ENCODE results near the gene SRSF11. TPM values are rescaled to one million over a fixed set of nuclear protein-coding genes. Genes with fewer than 3 reads are reported as not detected.
"Not testable (repeated sequence)": the region's sequence is repeated elsewhere in the genome, so short reads cannot be mapped to it uniquely, and the experiment has no call there.

Gene SRSF11
- total RNA-seq (ENCODE audit: low replicate concordance): 251 and 281 TPM in 2 replicates

- Histone ChIP-seq H3K27me3 (no peaks in the 10 kb centered on the region), H3F3A (ENCODE audit: low read depth) (peaks cover 36% of the 10 kb centered on the region), H2AFZ (replicated peaks) (peak within 1 kb of the TSS; percentile 40), H3K9ac (peak within 1 kb of the TSS; percentile 93), H3K79me2 (ENCODE audit: low read depth) (peaks cover 97% of the 10 kb centered on the region), H4K20me1 (ENCODE audit: low read depth) (peaks cover 48% of the 10 kb centered on the region), H3K9me3 (ENCODE audit: low read depth) (no peaks in the 10 kb centered on the region), H3K4me2 (peak within 1 kb of the TSS; percentile 89), H3K36me3 (peaks cover 15% of the 10 kb centered on the region), H3K27ac (peak within 1 kb of the TSS; percentile 97), H3K4me3 (peak within 1 kb of the TSS; percentile 76), H3K4me1 (peaks cover 19% of the 10 kb centered on the region)
- Mint-ChIP-seq H3K36me3 (peaks cover 7% of the 10 kb centered on the region), H3K27ac (peak within 1 kb of the TSS; percentile 34), H3K4me3 (peak within 1 kb of the TSS; percentile 85), H3K4me1 (peaks cover 35% of the 10 kb centered on the region), H3K9me3 (no peaks in the 10 kb centered on the region), H3K27me3 (ENCODE audit: insufficient read depth, low read depth) (no peaks in the 10 kb centered on the region)
- no peak for TF ChIP-seq CTCF (IDR thresholded peaks at IDR 0.05)
- peak; percentile 96 for DNase-seq (ENCODE audit: low spot score)
Observed at GRCh38 chr1:70221238-70222121, at the start of gene SRSF11. Gene SRSF11 (plus strand): TSS chr1:70221380. CDS start chr1:70221637, 257 bp downstream.

- TF ChIP-seq CTCF (IDR thresholded peaks at IDR 0.05) (no peak), EZH2 (IDR thresholded peaks at IDR 0.05) (no peak), EZH2phosphoT487 (IDR thresholded peaks at IDR 0.05) (no peak)
- no peaks in the 10 kb centered on the region for H3K79me2 ChIP-seq (ENCODE audit: low read depth)
Observed at GRCh38 chr1:70171512-70171911, 49.7 kb upstream of the SRSF11 start.

GRCh38 chr1:70185181-70185580 is 36.0 kb upstream of the SRSF11 start:
- not testable (repeated sequence) for H3F3A ChIP-seq (ENCODE audit: low read depth); H3K9me3 Mint-ChIP-seq; H3K9ac ChIP-seq; H3K27ac Mint-ChIP-seq; H3K4me3 Mint-ChIP-seq; H3K27ac ChIP-seq; H3K4me1 ChIP-seq; DNase-seq (ENCODE audit: low spot score); H2AFZ ChIP-seq (replicated peaks); H4K20me1 ChIP-seq (ENCODE audit: low read depth); H3K9me3 ChIP-seq (ENCODE audit: low read depth); H3K36me3 Mint-ChIP-seq; H3K4me3 ChIP-seq; H3K4me1 Mint-ChIP-seq; H3K27me3 ChIP-seq; H3K27me3 Mint-ChIP-seq (ENCODE audit: insufficient read depth, low read depth); H3K4me2 ChIP-seq; H3K79me2 ChIP-seq (ENCODE audit: low read depth); H3K36me3 ChIP-seq

More at GRCh38 chr1:70171512-70171911, 49.7 kb upstream of the SRSF11 start:
- H3K36me3 Mint-ChIP-seq: peaks cover 10% of the 10 kb centered on the region
- H3F3A ChIP-seq (ENCODE audit: low read depth): no peaks in the 10 kb centered on the region
- H3K9me3 Mint-ChIP-seq: no peaks in the 10 kb centered on the region
- no peak overlapping the region for H3K4me3 Mint-ChIP-seq
- no peak overlapping the region for H2AFZ ChIP-seq (replicated peaks)
- no peak overlapping the region for H3K9ac ChIP-seq
- H4K20me1 ChIP-seq (ENCODE audit: low read depth): no peaks in the 10 kb centered on the region
- DNase-seq (ENCODE audit: low spot score): no peak
- H3K27ac Mint-ChIP-seq: no peak overlapping the region
- H3K9me3 ChIP-seq (ENCODE audit: low read depth): no peaks in the 10 kb centered on the region
- peaks cover 12% of the 10 kb centered on the region for H3K36me3 ChIP-seq
- no peak overlapping the region for H3K27ac ChIP-seq
- no peaks in the 10 kb centered on the region for H3K4me1 ChIP-seq
- H3K27me3 Mint-ChIP-seq (ENCODE audit: insufficient read depth, low read depth): no peaks in the 10 kb centered on the region
- H3K27me3 ChIP-seq: no peaks in the 10 kb centered on the region
- H3K4me2 ChIP-seq: no peak overlapping the region
- no peak overlapping the region for H3K4me3 ChIP-seq
- H3K4me1 Mint-ChIP-seq: peaks cover 4% of the 10 kb centered on the region

GRCh38 chr1:70188522-70188921 is 32.7 kb upstream of the SRSF11 start:
- H3K9ac ChIP-seq: no peak overlapping the region
- no peaks in the 10 kb centered on the region for H3K4me1 ChIP-seq
- no peak overlapping the region for H3K4me3 Mint-ChIP-seq
- H3K36me3 ChIP-seq: no peaks in the 10 kb centered on the region
- no peak overlapping the region for H3K27ac Mint-ChIP-seq
- no peaks in the 10 kb centered on the region for H3K27me3 Mint-ChIP-seq (ENCODE audit: insufficient read depth, low read depth)
- H4K20me1 ChIP-seq (ENCODE audit: low read depth): peaks cover 11% of the 10 kb centered on the region
- no peaks in the 10 kb centered on the region for H3F3A ChIP-seq (ENCODE audit: low read depth)
- no peak overlapping the region for H3K4me3 ChIP-seq
- no peak for DNase-seq (ENCODE audit: low spot score)
- H2AFZ ChIP-seq (replicated peaks): no peak overlapping the region
- H3K9me3 Mint-ChIP-seq: no peaks in the 10 kb centered on the region
- no peaks in the 10 kb centered on the region for H3K27me3 ChIP-seq
- no peaks in the 10 kb centered on the region for H3K9me3 ChIP-seq (ENCODE audit: low read depth)
- H3K79me2 ChIP-seq (ENCODE audit: low read depth): peaks cover 34% of the 10 kb centered on the region
- H3K27ac ChIP-seq: no peak overlapping the region
- H3K4me2 ChIP-seq: no peak overlapping the region
- TF ChIP-seq EZH2 (IDR thresholded peaks at IDR 0.05) (no peak), EZH2phosphoT487 (IDR thresholded peaks at IDR 0.05) (no peak), CTCF (IDR thresholded peaks at IDR 0.05) (no peak)
- H3K4me1 Mint-ChIP-seq: no peaks in the 10 kb centered on the region
- H3K36me3 Mint-ChIP-seq: peaks cover 3% of the 10 kb centered on the region

Measured in neural progenitor cell (in vitro differentiated cells).